HEK293 (cell line): Measurements from ENCODE around the gene GPS1.

Experiments used
- HOXA7 ChIP-seq: sonication (generic); formaldehyde crosslinking; IDR thresholded peaks from 2 replicates; pipeline ENCODE4 v1.8.1; 2022; ENCODE audit warnings: missing genetic modification reagents, borderline replicate concordance
- ZNF138 ChIP-seq: fragments of 450-650 bp; formaldehyde crosslinking; IDR thresholded peaks from 2 replicates; pipeline ENCODE4 v1.5.1; 2016; ENCODE audit warnings: missing biosample characterization, missing genetic modification characterization, borderline replicate concordance
- ZNF174 ChIP-seq: fragments of 450-650 bp; formaldehyde crosslinking; IDR thresholded peaks from 2 replicates; pipeline ENCODE4 v1.5.0; 2017; ENCODE audit warnings: missing biosample characterization, mild to moderate bottlenecking, missing genetic modification characterization
- ZNF558 ChIP-seq: fragments of 450-650 bp; formaldehyde crosslinking; IDR thresholded peaks from 2 replicates; pipeline ENCODE4 v1.5.1; 2016; ENCODE audit warnings: missing biosample characterization, missing genetic modification characterization
- TF ChIP-seq, protein P1 (sequence below): fragments of 450-650 bp; formaldehyde crosslinking; IDR thresholded peaks from 2 replicates; pipeline ENCODE4 v1.5.1; 2016; ENCODE audit warnings: missing biosample characterization, missing genetic modification characterization
- TF ChIP-seq, protein P2 (sequence below): fragments of 450-650 bp; formaldehyde crosslinking; IDR thresholded peaks from 2 replicates; pipeline ENCODE4 v1.5.1; 2016; ENCODE audit warnings: missing biosample characterization, missing genetic modification characterization, low read depth

DNA sequence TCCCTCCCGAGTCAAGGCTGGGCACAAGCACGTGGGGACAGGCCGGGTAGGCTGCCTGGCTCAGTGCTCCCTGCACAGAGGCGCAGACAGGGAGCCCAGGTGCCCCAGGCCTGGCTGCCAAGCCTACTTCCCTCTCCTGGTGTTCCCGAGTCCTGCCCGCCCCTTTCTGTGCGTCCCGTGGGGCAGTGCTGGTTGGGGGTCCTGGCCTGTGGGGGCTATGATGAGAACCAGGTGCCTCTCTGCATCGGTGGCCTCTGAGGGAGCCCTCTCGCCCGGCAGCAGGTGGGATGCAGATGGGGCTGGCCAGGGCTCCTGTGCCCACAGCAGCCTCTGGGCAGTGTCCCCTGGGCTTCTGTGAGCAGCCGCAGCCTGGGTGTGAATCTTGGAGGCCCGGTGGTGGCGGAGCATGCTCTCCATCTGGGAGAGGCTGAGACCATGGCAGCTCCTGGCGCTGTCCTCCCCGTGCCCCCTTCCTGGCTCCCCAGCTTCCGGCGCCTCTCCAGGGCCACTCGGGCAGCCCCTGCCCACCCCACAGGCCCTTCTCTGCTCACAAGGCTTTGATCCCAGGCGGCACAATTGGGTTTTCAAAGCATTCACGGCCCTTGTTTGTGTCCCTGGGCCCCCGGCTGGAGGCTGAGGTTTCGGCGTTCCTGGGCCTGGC is 36.3 kb upstream of the GPS1 start:
- TF ChIP-seq ZNF138 (tag by site-specific recombination): no peak
- TF ChIP-seq ZNF174 (tag by site-specific recombination): no peak
- TF ChIP-seq HOXA7 (CRISPR knock-in tag): no peak
- TF ChIP-seq, protein P1, sequence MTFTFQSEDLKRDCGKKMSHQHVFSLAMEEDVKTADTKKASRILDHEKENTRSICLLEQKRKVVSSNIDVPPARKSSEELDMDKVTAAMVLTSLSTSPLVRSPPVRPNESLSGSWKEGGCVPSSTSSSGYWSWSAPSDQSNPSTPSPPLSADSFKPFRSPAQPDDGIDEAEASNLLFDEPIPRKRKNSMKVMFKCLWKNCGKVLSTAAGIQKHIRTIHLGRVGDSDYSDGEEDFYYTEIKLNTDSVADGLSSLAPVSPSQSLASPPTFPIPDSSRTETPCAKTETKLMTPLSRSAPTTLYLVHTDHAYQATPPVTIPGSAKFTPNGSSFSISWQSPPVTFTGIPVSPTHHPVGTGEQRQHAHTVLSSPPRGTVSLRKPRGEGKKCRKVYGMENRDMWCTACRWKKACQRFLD (tag by site-specific recombination): no peak
- no peak for TF ChIP-seq ZNF558 (tag by site-specific recombination)
- TF ChIP-seq, protein P2, sequence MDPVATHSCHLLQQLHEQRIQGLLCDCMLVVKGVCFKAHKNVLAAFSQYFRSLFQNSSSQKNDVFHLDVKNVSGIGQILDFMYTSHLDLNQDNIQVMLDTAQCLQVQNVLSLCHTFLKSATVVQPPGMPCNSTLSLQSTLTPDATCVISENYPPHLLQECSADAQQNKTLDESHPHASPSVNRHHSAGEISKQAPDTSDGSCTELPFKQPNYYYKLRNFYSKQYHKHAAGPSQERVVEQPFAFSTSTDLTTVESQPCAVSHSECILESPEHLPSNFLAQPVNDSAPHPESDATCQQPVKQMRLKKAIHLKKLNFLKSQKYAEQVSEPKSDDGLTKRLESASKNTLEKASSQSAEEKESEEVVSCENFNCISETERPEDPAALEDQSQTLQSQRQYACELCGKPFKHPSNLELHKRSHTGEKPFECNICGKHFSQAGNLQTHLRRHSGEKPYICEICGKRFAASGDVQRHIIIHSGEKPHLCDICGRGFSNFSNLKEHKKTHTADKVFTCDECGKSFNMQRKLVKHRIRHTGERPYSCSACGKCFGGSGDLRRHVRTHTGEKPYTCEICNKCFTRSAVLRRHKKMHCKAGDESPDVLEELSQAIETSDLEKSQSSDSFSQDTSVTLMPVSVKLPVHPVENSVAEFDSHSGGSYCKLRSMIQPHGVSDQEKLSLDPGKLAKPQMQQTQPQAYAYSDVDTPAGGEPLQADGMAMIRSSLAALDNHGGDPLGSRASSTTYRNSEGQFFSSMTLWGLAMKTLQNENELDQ (tag by site-specific recombination): no peak
